Neural progenitor cell (in vitro differentiated cells): ENCODE measurements around the gene H6PD. TPM values are rescaled to one million over a fixed set of nuclear protein-coding genes. Genes with fewer than 3 reads are reported as not detected.

Experiments used
- DNase-seq: peaks from one replicate; pipeline ENCODE4 v3.0.0-alpha.2; 2016; ENCODE audit warnings: low spot score
- H2AFZ ChIP-seq: fragments of 200-600 bp; sonication (generic); replicated peaks from 2 replicates; pipeline ENCODE4 v1.6.1; 2016; ENCODE audit warnings: antibody characterized with exemption
- H3F3A ChIP-seq: fragments of 200-600 bp; sonication (generic); 2 replicates; pipeline ENCODE4 v1.6.1; 2016; ENCODE audit warnings: antibody characterized with exemption, low read depth
- H3K27ac ChIP-seq: fragments of 200-600 bp; sonication (generic); 2 replicates; pipeline ENCODE4 v1.5.1; 2016; ENCODE audit warnings: mild to moderate bottlenecking
- H3K27me3 ChIP-seq: fragments of 200-600 bp; sonication (generic); 2 replicates; pipeline ENCODE4 v1.6.1; 2016; ENCODE audit warnings: mild to moderate bottlenecking, moderate library complexity
- H3K36me3 ChIP-seq: fragments of 200-600 bp; sonication (generic); 2 replicates; pipeline ENCODE4 v1.5.1; 2016
- H3K4me1 ChIP-seq: fragments of 200-600 bp; sonication (generic); 2 replicates; pipeline ENCODE4 v1.6.1; 2016; ENCODE audit warnings: mixed run types
- H3K4me2 ChIP-seq: fragments of 200-600 bp; sonication (generic); 2 replicates; pipeline ENCODE4 v1.6.1; 2016
- H3K4me3 ChIP-seq: fragments of 200-600 bp; sonication (generic); 2 replicates; pipeline ENCODE4 v1.5.1; 2016
- H3K79me2 ChIP-seq: fragments of 200-600 bp; sonication (generic); 2 replicates; pipeline ENCODE4 v1.6.1; 2016; ENCODE audit warnings: low read depth
- H3K9ac ChIP-seq: fragments of 200-600 bp; sonication (generic); 2 replicates; pipeline ENCODE4 v1.6.1; 2016
- H3K9me3 ChIP-seq: fragments of 200-600 bp; sonication (generic); 2 replicates; pipeline ENCODE4 v1.5.1; 2016; ENCODE audit warnings: low read depth
- H4K20me1 ChIP-seq: fragments of 200-600 bp; sonication (generic); 2 replicates; pipeline ENCODE4 v1.6.1; 2016; ENCODE audit warnings: low read depth
- H3K27ac Mint-ChIP-seq: 3 replicates; pipeline ENCODE4 v1.8.0; 2021; ENCODE audit warnings: mixed read lengths
- H3K27me3 Mint-ChIP-seq: 2 replicates; pipeline ENCODE4 v1.8.0; 2022; ENCODE audit warnings: low read depth, mild to moderate bottlenecking, inconsistent platforms, moderate library complexity, mixed read lengths; ENCODE audit not compliant: insufficient read depth
- H3K36me3 Mint-ChIP-seq: 3 replicates; pipeline ENCODE4 v1.8.0; 2021; ENCODE audit warnings: mixed read lengths
- H3K4me1 Mint-ChIP-seq: 3 replicates; pipeline ENCODE4 v1.8.0; 2021; ENCODE audit warnings: mixed read lengths
- H3K4me3 Mint-ChIP-seq: 3 replicates; pipeline ENCODE4 v1.8.0; 2021; ENCODE audit warnings: mild to moderate bottlenecking, moderate library complexity, mixed read lengths
- H3K9me3 Mint-ChIP-seq: 3 replicates; pipeline ENCODE4 v1.8.0; 2020; ENCODE audit warnings: mixed read lengths
- EZH2 ChIP-seq: fragments of 200-600 bp; sonication (generic); IDR thresholded peaks from 2 replicates; pipeline ENCODE4 v1.6.1; 2017; ENCODE audit warnings: antibody characterized with exemption, mild to moderate bottlenecking, moderate library complexity
- EZH2phosphoT487 ChIP-seq: fragments of 200-600 bp; sonication (generic); IDR thresholded peaks from 2 replicates; pipeline ENCODE4 v1.6.1; 2017; ENCODE audit warnings: antibody characterized with exemption
- total RNA-seq: library from RNA; depleted of rRNA; stranded (reverse); fragments of >200 nt; gene quantifications from 2 replicates; pipeline ENCODE4 v1.2.3, GENCODE V29; 2015; ENCODE audit warnings: low replicate concordance
- TF ChIP-seq, protein P1 (sequence below): fragments of 200-600 bp; sonication (generic); IDR thresholded peaks from 2 replicates; pipeline ENCODE4 v1.5.1; 2017; ENCODE audit warnings: antibody characterized with exemption, mild to moderate bottlenecking

Gene H6PD
- total RNA-seq, 1 donor from 2014 or later: 6.0 TPM

GRCh38 chr1:9275161-9275560, 40.6 kb downstream of the H6PD start:
- Mint-ChIP-seq H3K9me3 (peaks cover 4% of the 10 kb centered on the region), H3K4me1 (peaks cover 34% of the 10 kb centered on the region), H3K4me3 (no peak overlapping the region), H3K27ac (no peak overlapping the region), H3K36me3 (peaks cover 2% of the 10 kb centered on the region), H3K27me3 (peaks cover 7% of the 10 kb centered on the region)
- TF ChIP-seq EZH2phosphoT487: no peak
- TF ChIP-seq, protein P1, sequence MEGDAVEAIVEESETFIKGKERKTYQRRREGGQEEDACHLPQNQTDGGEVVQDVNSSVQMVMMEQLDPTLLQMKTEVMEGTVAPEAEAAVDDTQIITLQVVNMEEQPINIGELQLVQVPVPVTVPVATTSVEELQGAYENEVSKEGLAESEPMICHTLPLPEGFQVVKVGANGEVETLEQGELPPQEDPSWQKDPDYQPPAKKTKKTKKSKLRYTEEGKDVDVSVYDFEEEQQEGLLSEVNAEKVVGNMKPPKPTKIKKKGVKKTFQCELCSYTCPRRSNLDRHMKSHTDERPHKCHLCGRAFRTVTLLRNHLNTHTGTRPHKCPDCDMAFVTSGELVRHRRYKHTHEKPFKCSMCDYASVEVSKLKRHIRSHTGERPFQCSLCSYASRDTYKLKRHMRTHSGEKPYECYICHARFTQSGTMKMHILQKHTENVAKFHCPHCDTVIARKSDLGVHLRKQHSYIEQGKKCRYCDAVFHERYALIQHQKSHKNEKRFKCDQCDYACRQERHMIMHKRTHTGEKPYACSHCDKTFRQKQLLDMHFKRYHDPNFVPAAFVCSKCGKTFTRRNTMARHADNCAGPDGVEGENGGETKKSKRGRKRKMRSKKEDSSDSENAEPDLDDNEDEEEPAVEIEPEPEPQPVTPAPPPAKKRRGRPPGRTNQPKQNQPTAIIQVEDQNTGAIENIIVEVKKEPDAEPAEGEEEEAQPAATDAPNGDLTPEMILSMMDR: no peak
- no peak for TF ChIP-seq EZH2
- H3F3A ChIP-seq: peaks cover 2% of the 10 kb centered on the region
- no peak overlapping the region for H2AFZ ChIP-seq
- no peaks in the 10 kb centered on the region for H3K36me3 ChIP-seq
- no peaks in the 10 kb centered on the region for H3K9me3 ChIP-seq
- H3K27me3 ChIP-seq: no peaks in the 10 kb centered on the region
- no peak overlapping the region for H3K9ac ChIP-seq
- no peak overlapping the region for H3K27ac ChIP-seq
- no peak for DNase-seq
- no peak overlapping the region for H3K4me3 ChIP-seq
- peaks cover 12% of the 10 kb centered on the region for H3K4me1 ChIP-seq
- H3K79me2 ChIP-seq: no peaks in the 10 kb centered on the region
- no peak overlapping the region for H3K4me2 ChIP-seq
- H4K20me1 ChIP-seq: no peaks in the 10 kb centered on the region

GRCh38 chr1:9275567-9276034, 41.0 kb downstream of the H6PD start:
- Mint-ChIP-seq H3K9me3 (peaks cover 4% of the 10 kb centered on the region), H3K36me3 (peaks cover 2% of the 10 kb centered on the region), H3K4me1 (peaks cover 31% of the 10 kb centered on the region), H3K4me3 (no peak overlapping the region), H3K27ac (no peak overlapping the region), H3K27me3 (peaks cover 9% of the 10 kb centered on the region)
- no peak overlapping the region for H3K4me3 ChIP-seq
- DNase-seq: no peak
- no peaks in the 10 kb centered on the region for H3K27me3 ChIP-seq
- H3K4me2 ChIP-seq: no peak overlapping the region
- no peaks in the 10 kb centered on the region for H3F3A ChIP-seq
- no peaks in the 10 kb centered on the region for H4K20me1 ChIP-seq
- H3K27ac ChIP-seq: no peak overlapping the region
- H3K9me3 ChIP-seq: no peaks in the 10 kb centered on the region
- no peak overlapping the region for H3K9ac ChIP-seq
- H3K79me2 ChIP-seq: no peaks in the 10 kb centered on the region
- H2AFZ ChIP-seq: no peak overlapping the region
- H3K36me3 ChIP-seq: no peaks in the 10 kb centered on the region
- TF ChIP-seq, protein P1: no peak
- no peak for TF ChIP-seq EZH2
- no peak for TF ChIP-seq EZH2phosphoT487
- H3K4me1 ChIP-seq: peaks cover 8% of the 10 kb centered on the region

DNA sequence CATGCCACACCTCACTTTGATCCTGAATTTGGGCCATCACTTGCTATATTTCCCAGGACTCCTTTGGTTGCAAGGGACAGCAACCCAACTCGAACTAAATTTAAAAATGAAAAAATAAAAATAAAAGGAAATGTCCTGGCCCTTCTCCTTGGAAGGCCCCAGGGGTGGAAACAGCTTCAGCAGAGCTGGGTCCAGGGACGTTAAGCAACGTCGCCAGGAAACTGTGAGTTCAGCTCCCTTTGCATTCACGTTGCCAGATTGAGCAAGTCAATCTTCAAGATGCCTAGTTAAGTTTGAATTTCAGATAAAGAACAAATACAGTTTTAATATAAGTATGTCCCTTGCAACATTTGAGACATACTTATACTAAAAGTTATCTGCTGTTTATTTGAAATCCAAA, 43.5 kb downstream of the H6PD start:
- Histone ChIP-seq H3K36me3 (no peaks in the 10 kb centered on the region), H3K4me3 (no peak overlapping the region), H3K9me3 (no peaks in the 10 kb centered on the region), H3K9ac (no peak overlapping the region), H3K79me2 (no peaks in the 10 kb centered on the region), H4K20me1 (no peaks in the 10 kb centered on the region), H3K4me1 (peaks cover 4% of the 10 kb centered on the region), H3K27ac (no peak overlapping the region), H3K4me2 (no peak overlapping the region), H2AFZ (no peak overlapping the region), H3K27me3 (no peaks in the 10 kb centered on the region), H3F3A (no peaks in the 10 kb centered on the region)
- no peak overlapping the region for H3K4me3 Mint-ChIP-seq
- peaks cover 9% of the 10 kb centered on the region for H3K27me3 Mint-ChIP-seq
- H3K9me3 Mint-ChIP-seq: peaks cover 4% of the 10 kb centered on the region
- no peaks in the 10 kb centered on the region for H3K36me3 Mint-ChIP-seq
- TF ChIP-seq, protein P1: no peak
- TF ChIP-seq EZH2phosphoT487 (no peak), EZH2 (no peak)
- DNase-seq: no peak
- H3K4me1 Mint-ChIP-seq: peaks cover 27% of the 10 kb centered on the region
- no peak overlapping the region for H3K27ac Mint-ChIP-seq
